MM.1S (cell line): Measurements from ENCODE around the gene RIOK2.

Source experiments
- CTCF ChIP-seq: fragments of 300-600 bp; sonication (generic); IDR thresholded peaks from 2 replicates; pipeline ENCODE4 v1.5.1; 2016; ENCODE audit warnings: antibody characterized with exemption, low read length, mixed read lengths
- EZH2phosphoT487 ChIP-seq: fragments of 300-600 bp; sonication (generic); IDR thresholded peaks from 2 replicates; pipeline ENCODE4 v1.6.1; 2018; ENCODE audit warnings: antibody characterized with exemption, low read length

GRCh38 chr5:97223596-97223995 lies 40.5 kb upstream of the RIOK2 start:
- TF ChIP-seq CTCF, result no peak
- no peak for TF ChIP-seq EZH2phosphoT487
